HepG2 (cell line): ENCODE results near the gene WDR26. TPM values are rescaled to one million over a fixed set of nuclear protein-coding genes. Genes with fewer than 3 reads are reported as not detected.

Experiments
- ATAC-seq: fragments of 200-7000 bp; cut with Tn5 transposase; 3 replicates; pipeline ENCODE4 v1.9.1; 2020; ENCODE audit warnings: mild to moderate bottlenecking, moderate library complexity
- BruUV-seq: library from RNA; stranded (reverse); fragments of 400-500 nt; replicated peaks from 2 replicates; lab custom pipeline; 2021; lab: Mats Ljungman, UMichigan
- CTCF ChIA-PET: fragments of 300-600 bp; formaldehyde crosslinking; extraction: SDS; loops from one replicate; lab custom pipeline; 2021; ENCODE audit warnings: low total read pairs, inconsistent platforms, low intra/inter-chr PET ratio; lab: Yijun Ruan, JAX
- POLR2A ChIA-PET: fragments of 350-600 bp; sonication (Branson Sonifier 250); formaldehyde crosslinking; loops from one replicate; lab custom pipeline; 2020; ENCODE audit warnings: antibody characterized with exemption, inconsistent platforms; lab: Yijun Ruan, JAX
- DNase-seq: peaks from one replicate; pipeline ENCODE4 v3.0.0-alpha.2; 2015; ENCODE audit warnings: low spot score
- FAIRE-seq: peaks from 3 replicates; lab custom pipeline; 2011; peaks lifted over from hg19 to GRCh38; lab: Jason Lieb, UNC
- H2AFZ ChIP-seq: one replicate; pipeline ENCODE4 v1.6.1; 2011; ENCODE audit warnings: low read length, inconsistent platforms
- H3K27ac ChIP-seq: fragments of 300-600 bp; 3 replicates; pipeline ENCODE4 v1.8.0; 2011; ENCODE audit warnings: mixed run types, mild to moderate bottlenecking, mixed read lengths, low read length, inconsistent platforms; ENCODE audit not compliant: insufficient read depth; ENCODE audit errors: extremely low read length
- H3K27me3 ChIP-seq, 2 experiments: fragments of 200-600 bp in 1 of 2; 2 replicates in 1 of 2; 3 replicates in 1 of 2; pipeline versions ENCODE4 v1.6.0 to v1.8.0; 2011; ENCODE audit warnings: low read length in 2 of 2, mild to moderate bottlenecking in 2 of 2, moderate library complexity in 2 of 2, inconsistent platforms in 1 of 2; ENCODE audit not compliant: insufficient read depth in 2 of 2, control insufficient read depth in 1 of 2
- H3K36me3 ChIP-seq, 2 experiments: fragments of 200-600 bp in 1 of 2; replicated peaks in 1 of 2; 2 replicates in 1 of 2; 3 replicates in 1 of 2; pipeline versions ENCODE4 v1.5.1 to v1.8.0; 2011; ENCODE audit warnings: low read length in 2 of 2, inconsistent platforms in 1 of 2; ENCODE audit not compliant: insufficient read depth in 2 of 2, control insufficient read depth in 1 of 2
- H3K4me1 ChIP-seq: 2 replicates; pipeline ENCODE4 v1.5.1; 2012; ENCODE audit warnings: low read length, inconsistent platforms; ENCODE audit not compliant: insufficient read depth
- H3K4me2 ChIP-seq: 2 replicates; pipeline ENCODE4 v1.6.0; 2011; ENCODE audit warnings: low read depth, low read length, inconsistent platforms
- H3K4me3 ChIP-seq, 3 experiments: fragments of 200-600 bp in 1 of 3; sonication (generic), shearing (Covaris generic) in 1 of 3; replicated peaks in 1 of 3; 2 replicates each; pipeline ENCODE4 v1.5.1; 2011 to 2016; ENCODE audit warnings: low read length in 3 of 3, inconsistent platforms in 2 of 3, low read depth in 2 of 3, mild to moderate bottlenecking in 2 of 3, control low read depth in 1 of 3, mixed read lengths in 1 of 3; ENCODE audit not compliant: insufficient read depth in 1 of 3
- H3K79me2 ChIP-seq: one replicate; pipeline ENCODE4 v1.6.1; 2011; ENCODE audit warnings: low read length, inconsistent platforms; ENCODE audit not compliant: insufficient read depth
- H3K9ac ChIP-seq: 2 replicates; pipeline ENCODE4 v1.6.0; 2011; ENCODE audit warnings: mild to moderate bottlenecking, low read depth, low read length, inconsistent platforms; ENCODE audit not compliant: insufficient read depth
- H3K9me3 ChIP-seq: 2 replicates; pipeline ENCODE4 v1.5.1; 2012; ENCODE audit warnings: mild to moderate bottlenecking, low read length
- H4K20me1 ChIP-seq: 2 replicates; pipeline ENCODE4 v1.6.0; 2011; ENCODE audit warnings: inconsistent platforms, mild to moderate bottlenecking, low read length, moderate library complexity; ENCODE audit not compliant: insufficient read depth
- ATF7 ChIP-seq, 2 experiments: fragments of 450-650 bp in 1 of 2; sonication (generic) in 1 of 2; formaldehyde crosslinking in 1 of 2; IDR thresholded peaks; 2 replicates each; pipeline versions ENCODE4 v1.4.0 to v1.6.1; 2016 to 2020; ENCODE audit warnings: antibody characterized with exemption in 1 of 2, mild to moderate bottlenecking in 1 of 2, missing genetic modification reagents in 1 of 2
- CREB1 ChIP-seq, 2 experiments: fragments of 450-650 bp in 1 of 2; IDR thresholded peaks; 2 replicates each; pipeline ENCODE4 v1.6.1; 2016 to 2017; ENCODE audit warnings: control low read depth in 1 of 2, mild to moderate bottlenecking in 1 of 2, missing compliant biosample characterization in 1 of 2, missing genetic modification characterization in 1 of 2
- RAD51 ChIP-seq: fragments of 450-650 bp; IDR thresholded peaks from 2 replicates; pipeline ENCODE4 v1.6.1; 2016; ENCODE audit warnings: borderline replicate concordance
- RCOR2 ChIP-seq: IDR thresholded peaks from 2 replicates; pipeline ENCODE4 v1.6.1; 2016; ENCODE audit warnings: missing biosample characterization, missing genetic modification reagents
- ZBTB21 ChIP-seq: sonication (generic); formaldehyde crosslinking; IDR thresholded peaks from 2 replicates; pipeline ENCODE4 v1.4.0; 2020; ENCODE audit warnings: missing genetic modification reagents
- ZNF225 ChIP-seq: sonication (generic); formaldehyde crosslinking; IDR thresholded peaks from 2 replicates; pipeline ENCODE4 v1.4.0; 2020; ENCODE audit warnings: mild to moderate bottlenecking, missing genetic modification reagents
- ZNF263 ChIP-seq: sonication (generic); formaldehyde crosslinking; IDR thresholded peaks from 2 replicates; pipeline ENCODE4 v1.4.0; 2020; ENCODE audit warnings: missing genetic modification reagents
- WGBS: methylation state at CpG from one replicate; pipeline ENCODE4 v1.1.6; 2017; ENCODE audit warnings: low lambda C conversion rate; 5-methylcytosine and 5-hydroxymethylcytosine counted together
- in situ Hi-C: cut with HindIII; loops from 2 replicates; pipeline ENCODE4 v1.10.0; 2017; ENCODE audit warnings: low pct_unique_long_range_greater_than_20kb; ENCODE audit not compliant: extremely low pct_ligation_motif_present
- intact Hi-C: fragments of 100-400 bp; cut with micrococcal nuclease; formaldehyde crosslinking; loops from one replicate; pipeline ENCODE4 v1.10.0; 2022; ENCODE audit not compliant: unreplicated experiment
- polyA plus RNA-seq, 8 experiments: library from polyadenylated mRNA; depleted of rRNA in 3 of 8; stranded (reverse) in 7 of 8; unstranded in 1 of 8; fragments of >200 nt; fragmentation: Illumina TruSeq in 4 of 8; extraction: Trizol in 4 of 8; gene quantifications; 2 replicates each; pipeline versions ENCODE4 v1.2.1 to v1.2.3, GENCODE V29; 2011 to 2016; ENCODE audit warnings: low read depth in 4 of 8, missing spikeins in 1 of 8, mixed read lengths in 1 of 8; ENCODE audit not compliant: insufficient read depth in 1 of 8
- total RNA-seq, 5 experiments: library from RNA; depleted of rRNA; stranded (reverse); fragments of >200 nt; fragmentation: Illumina TruSeq; extraction: Trizol; gene quantifications; 2 replicates each; pipeline ENCODE4 v1.2.3, GENCODE V29; 2016; ENCODE audit warnings: low read depth in 1 of 5
- TF ChIP-seq, protein P1 (sequence below): sonication (generic); formaldehyde crosslinking; conservative IDR thresholded peaks from 2 replicates; pipeline ENCODE4 v1.8.1; 2023; ENCODE audit warnings: missing genetic modification reagents

Gene WDR26
- total and polyA plus RNA-seq, 2 of the 13 experiments (the other 11 are each of a cell fraction or from before 2014, with no cell fraction given), result 13.2 to 23.7 TPM

DNA sequence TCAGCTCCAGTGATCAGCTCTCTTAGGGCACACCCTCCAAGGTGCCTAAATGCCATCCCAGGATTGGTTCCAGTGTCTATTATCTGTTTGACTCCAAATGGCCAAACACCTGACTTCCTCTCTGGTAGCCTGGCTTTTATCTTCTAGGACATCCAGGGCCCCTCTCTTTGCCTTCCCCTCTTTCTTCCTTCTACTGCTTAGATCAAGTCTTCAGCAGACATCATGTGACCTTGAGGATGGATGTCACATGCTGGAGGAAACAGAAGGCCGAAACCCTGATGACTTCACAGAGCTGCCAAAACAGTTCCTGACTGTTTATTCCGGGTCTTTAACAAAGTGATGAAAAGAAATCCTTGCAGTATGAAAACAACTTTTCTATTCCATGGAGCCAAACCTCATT, 24.4 kb upstream of the WDR26 start:
- peaks cover 20% of the 10 kb centered on the region for H3K4me1 ChIP-seq
- ChIA-PET POLR2A (no interaction called here), CTCF (no interaction called here)
- no peak overlapping the region for H3K4me2 ChIP-seq
- H3K4me3 ChIP-seq, result no peak overlapping the region
- WGBS, result 93% methylated on average over 2 of the region's 2 CpGs
- intact Hi-C loops (loop anchor here (5.0 to 10.0 kb wide), 4 partner anchors 37 to 344 kb away; partner anchors contain the start of genes CNIH4 and FBXO28), in situ Hi-C loops (no loop called here)
- H3K9ac ChIP-seq, result no peak overlapping the region
- H2AFZ ChIP-seq, result no peak overlapping the region
- H3K79me2 ChIP-seq, result no peaks in the 10 kb centered on the region
- TF ChIP-seq ATF7 (IDR thresholded peaks at IDR 0.05) (no peak), ATF7 (CRISPR knock-in tag; IDR thresholded peaks at IDR 0.05) (no peak), RCOR2 (CRISPR knock-in tag) (no peak), RAD51 (no peak), ZBTB21 (CRISPR knock-in tag) (no peak), CREB1 (IDR thresholded peaks at IDR 0.05) (no peak), CREB1 (CRISPR knock-in tag; IDR thresholded peaks at IDR 0.05) (no peak), ZNF263 (CRISPR knock-in tag) (no peak), ZNF225 (CRISPR knock-in tag) (no peak)
- TF ChIP-seq, protein P1, sequence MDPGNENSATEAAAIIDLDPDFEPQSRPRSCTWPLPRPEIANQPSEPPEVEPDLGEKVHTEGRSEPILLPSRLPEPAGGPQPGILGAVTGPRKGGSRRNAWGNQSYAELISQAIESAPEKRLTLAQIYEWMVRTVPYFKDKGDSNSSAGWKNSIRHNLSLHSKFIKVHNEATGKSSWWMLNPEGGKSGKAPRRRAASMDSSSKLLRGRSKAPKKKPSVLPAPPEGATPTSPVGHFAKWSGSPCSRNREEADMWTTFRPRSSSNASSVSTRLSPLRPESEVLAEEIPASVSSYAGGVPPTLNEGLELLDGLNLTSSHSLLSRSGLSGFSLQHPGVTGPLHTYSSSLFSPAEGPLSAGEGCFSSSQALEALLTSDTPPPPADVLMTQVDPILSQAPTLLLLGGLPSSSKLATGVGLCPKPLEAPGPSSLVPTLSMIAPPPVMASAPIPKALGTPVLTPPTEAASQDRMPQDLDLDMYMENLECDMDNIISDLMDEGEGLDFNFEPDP (CRISPR knock-in tag), result no peak
- H3K36me3 ChIP-seq, result no peaks in the 10 kb centered on the region
- BruUV-seq, result no TSS peak
- no peaks in the 10 kb centered on the region for H4K20me1 ChIP-seq
- H3K27ac ChIP-seq, result no peak overlapping the region
- H3K9me3 ChIP-seq, result no peaks in the 10 kb centered on the region
- ATAC-seq (no peak), DNase-seq (no peak), FAIRE-seq (no peak)
- H3K27me3 ChIP-seq, result no peaks in the 10 kb centered on the region
